Measurements from ENCODE around the gene CARD11. TPM values are rescaled to one million over a fixed set of nuclear protein-coding genes. Genes with fewer than 3 reads are reported as not detected.

CARD11 gene
- total and polyA plus RNA-seq, 2 donors (not counting 1 experiment from before 2014, with no cell fraction given), result 129 to 135 TPM

GRCh38 chr7:3076700-3077099, 33.0 kb upstream of the CARD11 start:
- POLR2A ChIA-PET, result interaction anchor here (0.6 kb wide), 1 partner anchor 20 kb away, joined by 3 read pairs; no protein-coding TSS in a partner anchor
- DNase-seq (no peak), ATAC-seq (ENCODE audit: low read depth) (no peak)
- Histone ChIP-seq H3K9me3 (ENCODE audit: control extremely low read depth in 1 of 3, control insufficient read depth in 2 of 3, insufficient read depth in 1 of 3, low read length in 2 of 3) (peaks cover 0 to 14% (median 4%) of the 10 kb centered on the region in 3 donors), H3K27me3 (replicated peaks in 1 of 4; ENCODE audit: control extremely low read depth in 1 of 4, control insufficient read depth in 3 of 4, insufficient read depth in 4 of 4, low read length in 3 of 4) (no peaks in the 10 kb centered on the region), H3K9ac (ENCODE audit: low read length) (no peak overlapping the region), H4K20me1 (ENCODE audit: control insufficient read depth, insufficient read depth, low read length, poor library complexity, severe bottlenecking) (no peaks in the 10 kb centered on the region), H3K27ac (ENCODE audit: low read length in 2 of 2) (no peak overlapping the region), H3K36me3 (replicated peaks in 1 of 2; ENCODE audit: control extremely low read depth in 1 of 2, control insufficient read depth in 1 of 2, extremely low read depth in 1 of 2, insufficient read depth in 2 of 2, low read length in 1 of 2) (no peaks in the 10 kb centered on the region), H3K4me1 (ENCODE audit: control insufficient read depth in 2 of 2, insufficient read depth in 2 of 2, low read length in 2 of 2) (peaks cover 8 to 15% of the 10 kb centered on the region in 2 donors), H3K4me3 (ENCODE audit: control extremely low read depth in 1 of 5, extremely low read depth in 1 of 5, insufficient read depth in 1 of 5, low read depth in 2 of 5, low read length in 4 of 5) (no peak overlapping the region), H3K79me2 (ENCODE audit: control insufficient read depth, insufficient read depth, low read length) (no peaks in the 10 kb centered on the region), H2AFZ (ENCODE audit: insufficient read depth, low read depth, low read length, poor library complexity, severe bottlenecking) (no peak overlapping the region), H3K4me2 (replicated peaks; ENCODE audit: low read depth, low read length, poor library complexity, severe bottlenecking) (no peak overlapping the region)
- WGBS (ENCODE audit: insufficient coverage), result 100% methylated on average over 1 of the region's 4 CpGs
- no peak overlapping the region for H3K27ac Mint-ChIP-seq
- H3K27me3 Mint-ChIP-seq, result peaks cover 3% of the 10 kb centered on the region
- H3K4me1 Mint-ChIP-seq, result peaks cover 10% of the 10 kb centered on the region
- H3K4me3 Mint-ChIP-seq, result no peak overlapping the region
- CTCF ChIA-PET, result interaction anchor here (0.7 to 2.0 kb wide), 2 partner anchors 10 to 155 kb away, joined by 5 to 7 read pairs; no protein-coding TSS in a partner anchor
- intact Hi-C loops (cut with micrococcal nuclease), result no loop called here
- no peaks in the 10 kb centered on the region for H3K9me3 Mint-ChIP-seq (ENCODE audit: insufficient read depth)
- TF ChIP-seq EZH2 (IDR thresholded peaks at IDR 0.05; ENCODE audit: borderline replicate concordance, insufficient read depth, low read depth, low read length, poor library complexity, severe bottlenecking) (no peak), CTCF (IDR thresholded peaks at IDR 0.05) (no peak)

GRCh38 chr7:3076163-3076562, 32.5 kb upstream of the CARD11 start:
- Mint-ChIP-seq H3K4me1 (peaks cover 10% of the 10 kb centered on the region), H3K27ac (no peak overlapping the region), H3K4me3 (no peak overlapping the region), H3K9me3 (ENCODE audit: insufficient read depth) (peaks cover 3% of the 10 kb centered on the region), H3K27me3 (peaks cover 3% of the 10 kb centered on the region)
- POLR2A ChIA-PET, result no interaction called here
- H3K79me2 ChIP-seq (ENCODE audit: control insufficient read depth, insufficient read depth, low read length), result no peaks in the 10 kb centered on the region
- intact Hi-C loops (cut with micrococcal nuclease), result no loop called here
- H2AFZ ChIP-seq (ENCODE audit: insufficient read depth, low read depth, low read length, poor library complexity, severe bottlenecking), result no peak overlapping the region
- DNase-seq, result no peak
- CTCF ChIA-PET, result interaction anchor here (0.7 to 2.0 kb wide), 2 partner anchors 9 to 155 kb away, joined by 5 to 7 read pairs; no protein-coding TSS in a partner anchor
- WGBS (ENCODE audit: insufficient coverage), result 100% methylated on average over 1 of the region's 3 CpGs
- no peaks in the 10 kb centered on the region for H3K36me3 ChIP-seq (replicated peaks in 1 of 2; ENCODE audit: control extremely low read depth in 1 of 2, control insufficient read depth in 1 of 2, extremely low read depth in 1 of 2, insufficient read depth in 2 of 2, low read length in 1 of 2)
- TF ChIP-seq EZH2 (IDR thresholded peaks at IDR 0.05; ENCODE audit: borderline replicate concordance, insufficient read depth, low read depth, low read length, poor library complexity, severe bottlenecking) (no peak), CTCF (IDR thresholded peaks at IDR 0.05) (no peak)
- H3K4me1 ChIP-seq (ENCODE audit: control insufficient read depth in 2 of 2, insufficient read depth in 2 of 2, low read length in 2 of 2), result peaks cover 8 to 15% of the 10 kb centered on the region in 2 donors
- no peaks in the 10 kb centered on the region for H4K20me1 ChIP-seq (ENCODE audit: control insufficient read depth, insufficient read depth, low read length, poor library complexity, severe bottlenecking)
- H3K27ac ChIP-seq (ENCODE audit: low read length in 2 of 2), result no peak overlapping the region
- no peaks in the 10 kb centered on the region for H3K27me3 ChIP-seq (replicated peaks in 1 of 4; ENCODE audit: control extremely low read depth in 1 of 4, control insufficient read depth in 3 of 4, insufficient read depth in 4 of 4, low read length in 3 of 4)
- H3K4me3 ChIP-seq (ENCODE audit: control extremely low read depth in 1 of 5, extremely low read depth in 1 of 5, insufficient read depth in 1 of 5, low read depth in 2 of 5, low read length in 4 of 5), result no peak overlapping the region
- H3K9ac ChIP-seq (ENCODE audit: low read length), result no peak overlapping the region
- peaks cover 0 to 14% (median 4%) of the 10 kb centered on the region in 3 donors for H3K9me3 ChIP-seq (ENCODE audit: control extremely low read depth in 1 of 3, control insufficient read depth in 2 of 3, insufficient read depth in 1 of 3, low read length in 2 of 3)
- ATAC-seq (ENCODE audit: low read depth), result no peak
- no peak overlapping the region for H3K4me2 ChIP-seq (replicated peaks; ENCODE audit: low read depth, low read length, poor library complexity, severe bottlenecking)
